GM12865 (cell line): Measurements from ENCODE around the gene H2AZ2.
"Not testable (repeated sequence)": the region's sequence is repeated elsewhere in the genome, so short reads cannot be mapped to it uniquely, and the experiment has no call there.

Experiments used
- DNase-seq: peaks from one replicate; pipeline ENCODE4 v3.0.0; 2010; ENCODE audit warnings: low read depth
- H3K4me3 ChIP-seq: 2 replicates; pipeline ENCODE4 v1.5.1; 2011; ENCODE audit warnings: mild to moderate bottlenecking, low read depth, low read length, control low read depth
- TF ChIP-seq, protein P1 (sequence below): IDR thresholded peaks from 2 replicates; pipeline ENCODE4 v1.5.1; 2011; ENCODE audit warnings: low read length, control low read depth, low read depth, inconsistent platforms; ENCODE audit not compliant: insufficient read depth; ENCODE audit errors: missing control alignments

The H2AZ2 gene

DNA sequence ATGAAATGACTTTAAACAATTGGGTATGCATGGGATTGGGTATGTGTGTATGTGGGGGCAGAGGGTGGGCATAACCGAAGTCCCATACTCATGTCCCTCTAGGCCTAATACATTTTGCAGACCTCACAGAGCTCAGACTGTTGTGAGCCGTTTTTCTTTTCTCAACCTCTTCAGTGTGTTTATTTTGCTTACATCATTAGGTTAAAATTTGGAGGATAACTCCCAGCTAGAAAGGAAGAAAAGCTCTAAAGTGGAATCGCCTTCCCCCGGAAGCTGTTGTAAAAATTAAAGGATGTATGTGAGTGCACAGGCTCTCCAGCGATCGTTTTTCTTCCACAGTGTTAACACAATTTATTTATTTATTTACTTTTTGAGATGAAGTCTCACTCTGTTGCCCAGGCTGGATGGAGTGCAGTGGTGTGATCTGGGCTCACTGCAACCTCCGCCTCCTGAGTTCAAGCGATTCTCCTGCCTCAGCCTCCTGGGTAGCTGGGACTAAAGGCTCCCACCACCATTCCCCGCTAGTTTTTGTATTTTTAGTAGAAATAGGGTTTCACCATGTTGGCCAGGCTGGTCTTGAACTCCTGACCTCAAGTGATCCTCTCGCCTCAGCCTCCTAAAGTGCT, 1.5 kb upstream of the H2AZ2 start:
- DNase-seq = no peak
- H3K4me3 ChIP-seq = peak overlapping the region; percentile 77
- TF ChIP-seq, protein P1, sequence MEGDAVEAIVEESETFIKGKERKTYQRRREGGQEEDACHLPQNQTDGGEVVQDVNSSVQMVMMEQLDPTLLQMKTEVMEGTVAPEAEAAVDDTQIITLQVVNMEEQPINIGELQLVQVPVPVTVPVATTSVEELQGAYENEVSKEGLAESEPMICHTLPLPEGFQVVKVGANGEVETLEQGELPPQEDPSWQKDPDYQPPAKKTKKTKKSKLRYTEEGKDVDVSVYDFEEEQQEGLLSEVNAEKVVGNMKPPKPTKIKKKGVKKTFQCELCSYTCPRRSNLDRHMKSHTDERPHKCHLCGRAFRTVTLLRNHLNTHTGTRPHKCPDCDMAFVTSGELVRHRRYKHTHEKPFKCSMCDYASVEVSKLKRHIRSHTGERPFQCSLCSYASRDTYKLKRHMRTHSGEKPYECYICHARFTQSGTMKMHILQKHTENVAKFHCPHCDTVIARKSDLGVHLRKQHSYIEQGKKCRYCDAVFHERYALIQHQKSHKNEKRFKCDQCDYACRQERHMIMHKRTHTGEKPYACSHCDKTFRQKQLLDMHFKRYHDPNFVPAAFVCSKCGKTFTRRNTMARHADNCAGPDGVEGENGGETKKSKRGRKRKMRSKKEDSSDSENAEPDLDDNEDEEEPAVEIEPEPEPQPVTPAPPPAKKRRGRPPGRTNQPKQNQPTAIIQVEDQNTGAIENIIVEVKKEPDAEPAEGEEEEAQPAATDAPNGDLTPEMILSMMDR = no peak

DNA sequence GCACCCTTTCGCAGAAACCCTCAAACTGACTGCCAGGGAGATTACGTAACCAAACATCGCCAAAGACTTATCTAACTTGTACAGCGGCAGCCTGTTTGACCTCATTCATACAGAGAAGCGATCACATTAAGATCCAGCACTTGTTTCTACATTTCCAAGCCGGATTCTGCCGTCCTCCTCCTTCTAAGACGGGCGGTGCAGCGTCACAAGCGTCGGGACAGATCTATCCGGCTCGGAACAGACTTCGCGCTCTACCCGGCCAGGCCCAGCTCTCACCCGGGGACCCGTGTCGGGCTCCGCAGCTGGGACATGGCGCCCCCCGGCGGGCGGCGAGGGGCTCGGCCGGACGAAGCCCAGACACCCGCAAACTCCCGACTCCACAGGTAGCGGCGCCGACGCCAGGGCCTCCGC, 373 bp downstream of the H2AZ2 start:
- H3K4me3 ChIP-seq = peak overlapping the region; percentile 82
- TF ChIP-seq, protein P1 = peak; percentile 92
- DNase-seq = peak; percentile 92

DNA sequence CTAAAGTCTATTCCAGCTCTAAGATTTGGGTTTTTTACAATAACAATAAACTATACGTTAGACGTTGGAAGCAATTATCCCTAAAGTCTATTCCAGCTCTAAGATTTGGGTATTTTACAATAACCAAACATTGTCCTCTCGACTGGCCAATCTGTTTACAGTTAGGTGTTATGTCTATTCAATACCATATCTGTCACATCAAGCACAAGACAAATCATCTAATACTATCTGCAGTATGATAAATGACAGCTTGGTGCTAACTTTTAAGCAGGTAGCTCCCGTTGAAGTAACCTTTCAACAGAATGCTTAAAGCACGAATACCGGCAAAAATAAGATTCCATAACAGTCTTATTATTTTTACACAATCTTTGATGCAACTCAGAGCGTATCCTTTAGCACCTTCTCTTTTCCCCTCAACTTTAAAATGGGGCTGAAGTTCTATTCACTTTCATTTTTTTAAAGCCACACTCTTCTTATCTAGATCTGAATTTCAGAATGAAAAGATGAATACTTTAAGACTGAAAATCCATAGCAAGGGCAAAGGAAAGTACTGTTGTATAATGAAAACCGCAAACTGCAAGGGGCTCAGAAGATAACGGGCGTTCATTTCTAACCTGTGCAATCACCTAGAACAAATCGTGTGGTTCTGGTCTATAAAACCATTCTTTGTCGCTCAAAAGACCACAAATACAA, 925 bp downstream of the H2AZ2 start:
- no peak for DNase-seq
- H3K4me3 ChIP-seq = peak overlapping the region; percentile 82
- TF ChIP-seq, protein P1 = no peak

DNA sequence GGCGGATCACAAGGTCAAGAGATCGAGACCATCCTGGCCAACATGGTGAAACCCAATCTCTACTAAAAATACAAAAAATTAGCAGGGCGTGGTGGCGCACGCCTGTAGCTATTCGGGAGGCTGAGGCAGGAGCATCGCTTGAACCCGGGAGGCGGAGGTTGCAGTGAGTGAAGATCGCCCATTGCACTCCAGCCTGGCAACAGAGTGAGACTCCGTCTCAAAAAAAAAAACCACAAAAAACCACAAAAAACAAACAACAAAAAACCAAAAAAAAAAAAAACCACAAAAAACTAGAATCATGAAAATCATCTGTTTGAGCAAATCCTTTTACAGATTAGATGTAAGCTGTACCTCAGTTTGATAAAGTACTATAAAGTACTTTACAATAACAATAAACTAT, 1.5 kb downstream of the H2AZ2 start:
- not testable (repeated sequence) for DNase-seq
- peak overlapping the region; percentile 82 for H3K4me3 ChIP-seq

DNA sequence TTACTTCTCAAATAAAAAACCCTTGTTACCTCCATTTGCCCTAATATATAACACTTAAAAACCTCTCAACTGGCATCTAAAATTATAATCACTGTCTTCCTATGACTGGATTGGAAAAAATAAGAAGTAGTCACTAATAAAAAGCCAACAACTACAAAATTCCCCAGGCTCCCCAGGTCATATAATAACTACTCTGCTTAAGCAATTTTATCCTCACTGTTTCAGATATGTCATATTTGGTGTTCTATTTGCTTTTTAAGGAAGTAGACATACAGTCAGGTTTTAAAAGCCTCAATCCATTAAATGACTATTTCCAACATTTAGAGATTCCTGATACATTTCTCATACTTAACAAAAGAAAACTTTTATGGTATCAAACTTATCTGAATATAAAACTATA, 2.4 kb downstream of the H2AZ2 start:
- TF ChIP-seq, protein P1 = no peak
- peak overlapping the region; percentile 82 for H3K4me3 ChIP-seq
- no peak for DNase-seq

DNA sequence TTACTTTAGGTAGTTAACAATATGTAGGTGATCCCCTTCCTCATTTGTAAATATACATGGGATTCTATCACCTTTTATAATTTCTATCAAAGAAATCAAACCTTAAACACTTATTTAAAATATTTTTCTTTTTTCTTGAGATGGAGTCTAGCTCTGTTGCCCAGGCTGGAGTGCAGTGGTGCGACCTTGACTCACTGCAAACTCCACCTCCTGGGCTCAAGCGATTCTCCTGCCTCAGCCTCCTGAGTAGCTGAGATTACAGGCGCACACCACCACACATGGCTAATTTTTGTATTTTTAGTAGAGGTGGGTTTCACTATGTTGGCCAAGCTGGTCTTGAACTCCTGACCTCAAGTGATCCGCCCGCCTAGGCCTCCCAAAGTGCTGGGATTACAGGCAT, 4.4 kb downstream of the H2AZ2 start:
- DNase-seq, H3K4me3 ChIP-seq: not testable (repeated sequence)

DNA sequence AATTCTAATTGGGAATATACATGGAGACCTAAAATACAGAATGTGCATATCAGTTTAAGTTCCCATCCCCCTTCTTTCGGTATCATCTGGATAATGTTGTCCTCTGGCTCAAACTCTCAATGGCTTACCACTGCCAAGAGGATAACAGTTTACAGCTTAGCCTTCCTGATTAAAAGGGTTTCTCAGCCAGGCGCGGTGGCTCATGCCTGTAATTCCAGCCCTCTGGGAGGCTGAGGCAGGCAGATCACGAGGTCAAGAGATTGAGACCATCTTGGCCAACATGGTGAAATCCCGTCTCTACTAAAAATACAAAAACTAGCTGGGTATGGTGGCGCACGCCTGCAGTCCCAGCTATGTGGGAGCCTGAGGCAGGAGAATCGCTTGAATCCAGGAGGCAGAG, 5.2 kb downstream of the H2AZ2 start:
- DNase-seq, H3K4me3 ChIP-seq: not testable (repeated sequence)

DNA sequence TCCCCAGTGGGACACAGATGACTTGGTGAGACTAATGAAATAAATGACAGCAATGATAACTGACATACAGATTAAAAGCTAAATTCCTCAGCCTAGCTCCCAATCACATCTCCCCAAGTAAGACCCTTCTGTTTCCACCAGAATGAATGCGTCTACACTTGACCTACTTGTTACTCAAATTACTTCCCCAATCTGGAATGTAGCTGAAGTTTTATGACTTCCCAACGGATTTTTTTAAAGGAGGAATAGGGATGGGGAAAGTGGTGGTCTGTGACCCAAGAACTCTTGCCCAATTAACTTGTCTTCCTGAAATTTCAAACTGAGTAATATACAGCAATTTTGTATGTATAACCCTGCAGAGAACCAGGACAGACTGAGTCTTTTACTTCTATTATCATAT, 9.1 kb downstream of the H2AZ2 start:
- H3K4me3 ChIP-seq = no peak overlapping the region
- TF ChIP-seq, protein P1 = no peak
- DNase-seq = no peak
